GM18511 (cell line): ENCODE results near the gene PRR19.
A peak's percentile ranks its signal among the peaks of the same experiment; 100 is the strongest.
"Not testable (repeated sequence)": the region's sequence is repeated elsewhere in the genome, so short reads cannot be mapped to it uniquely, and the experiment has no call there.

ENCODE experiments used
- ATAC-seq: cut with Tn5 transposase; IDR thresholded peaks from one replicate; pipeline ENCODE4 v1.9.1; 2021; ENCODE audit warnings: mild to moderate bottlenecking, moderate library complexity; ENCODE audit not compliant: unreplicated experiment

PRR19 gene

GRCh38 chr19:42323852-42324654, 22.1 kb downstream of the PRR19 start:
- ATAC-seq = no peak

GRCh38 chr19:42324655-42325307, 22.8 kb downstream of the PRR19 start:
- no peak for ATAC-seq

GRCh38 chr19:42325308-42325895, 23.5 kb downstream of the PRR19 start, which contains the start of gene MEGF8:
MEGF8 (plus strand) TSS chr19:42325635; CDS start chr19:42326244, 609 bp downstream.
- ATAC-seq = peak; percentile 95

- ATAC-seq = peak; percentile 16
Observed at GRCh38 chr19:42325896-42326771, 24.2 kb downstream of the PRR19 start.

GRCh38 chr19:42326969-42327368, 25.0 kb downstream of the PRR19 start:
- no peak for ATAC-seq

- no peak for ATAC-seq
Observed at GRCh38 chr19:42327381-42327780, 25.4 kb downstream of the PRR19 start.

- no peak for ATAC-seq
Observed at GRCh38 chr19:42328106-42328505, 26.2 kb downstream of the PRR19 start.

- ATAC-seq = no peak
Observed at GRCh38 chr19:42328854-42329253, 26.9 kb downstream of the PRR19 start.

- no peak for ATAC-seq
Observed at GRCh38 chr19:42330241-42330711, 28.3 kb downstream of the PRR19 start.

- not testable (repeated sequence) for ATAC-seq
Observed at GRCh38 chr19:42331333-42331732, 29.4 kb downstream of the PRR19 start.

- no peak for ATAC-seq
Observed at GRCh38 chr19:42332059-42332458, 30.1 kb downstream of the PRR19 start.

- ATAC-seq = no peak
Observed at GRCh38 chr19:42333018-42333417, 31.1 kb downstream of the PRR19 start.

- ATAC-seq = no peak
Observed at GRCh38 chr19:42333975-42334696, 32.2 kb downstream of the PRR19 start.

- ATAC-seq = no peak
Observed at GRCh38 chr19:42334697-42335373, 32.9 kb downstream of the PRR19 start.

GRCh38 chr19:42335374-42335936, 33.5 kb downstream of the PRR19 start:
- ATAC-seq = no peak

- no peak for ATAC-seq
Observed at GRCh38 chr19:42335971-42336370, 34.0 kb downstream of the PRR19 start.

- not testable (repeated sequence) for ATAC-seq
Observed at GRCh38 chr19:42339126-42339860, 37.4 kb downstream of the PRR19 start.

GRCh38 chr19:42339922-42340321, 38.0 kb downstream of the PRR19 start:
- ATAC-seq = not testable (repeated sequence)
